SIG-M5 (cell line): ENCODE data around the gene TMEM169.

Experiments
- DNase-seq: peaks from one replicate; lab custom pipeline; 2025; lab: John Stamatoyannopoulos, UW

Gene TMEM169, protein sequence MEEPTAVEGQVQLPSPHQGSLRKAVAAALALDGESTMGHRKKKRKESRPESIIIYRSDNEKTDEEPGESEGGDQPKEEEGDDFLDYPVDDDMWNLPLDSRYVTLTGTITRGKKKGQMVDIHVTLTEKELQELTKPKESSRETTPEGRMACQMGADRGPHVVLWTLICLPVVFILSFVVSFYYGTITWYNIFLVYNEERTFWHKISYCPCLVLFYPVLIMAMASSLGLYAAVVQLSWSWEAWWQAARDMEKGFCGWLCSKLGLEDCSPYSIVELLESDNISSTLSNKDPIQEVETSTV

GRCh38 chr2:216081487-216082116 is at the start of gene TMEM169, which contains the start of gene PECR:
Gene TMEM169 (plus strand): TSS chr2:216081919. CDS start chr2:216095964, 14,045 bp downstream.
Gene PECR (minus strand): TSS chr2:216081809. CDS start chr2:216081741, 68 bp downstream.
- DNase-seq: no peak

GRCh38 chr2:216031960-216032689 is 49.6 kb upstream of the TMEM169 start:
- no peak for DNase-seq

- DNase-seq: no peak
These were observed 48.3 kb upstream of the TMEM169 start for GRCh38 chr2:216033403-216033802.

DNA sequence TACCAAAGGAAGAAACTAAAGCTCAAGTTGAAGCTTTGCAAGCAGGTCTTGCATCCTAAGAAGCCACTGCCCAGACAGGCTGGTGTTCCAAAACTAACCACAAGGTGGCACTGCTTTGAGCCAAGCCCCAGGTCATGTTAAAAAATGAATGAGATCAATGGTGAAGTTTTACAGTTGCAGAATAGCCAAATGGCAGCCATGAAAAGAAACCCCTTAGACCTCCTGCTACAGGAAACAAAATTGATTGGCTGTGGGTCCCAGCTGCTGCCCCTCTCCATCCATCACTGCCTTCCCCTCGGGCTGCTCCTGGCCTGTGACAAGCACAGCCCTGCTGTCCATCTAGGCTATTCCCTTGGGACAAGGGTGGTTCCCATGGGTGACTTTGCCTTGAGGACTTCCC is 47.7 kb upstream of the TMEM169 start:
- no peak for DNase-seq

GRCh38 chr2:216039918-216040317 is 41.8 kb upstream of the TMEM169 start:
- DNase-seq: no peak

GRCh38 chr2:216041438-216041837 is 40.3 kb upstream of the TMEM169 start:
- no peak for DNase-seq

GRCh38 chr2:216043949-216044348 is 37.8 kb upstream of the TMEM169 start:
- no peak for DNase-seq

DNA sequence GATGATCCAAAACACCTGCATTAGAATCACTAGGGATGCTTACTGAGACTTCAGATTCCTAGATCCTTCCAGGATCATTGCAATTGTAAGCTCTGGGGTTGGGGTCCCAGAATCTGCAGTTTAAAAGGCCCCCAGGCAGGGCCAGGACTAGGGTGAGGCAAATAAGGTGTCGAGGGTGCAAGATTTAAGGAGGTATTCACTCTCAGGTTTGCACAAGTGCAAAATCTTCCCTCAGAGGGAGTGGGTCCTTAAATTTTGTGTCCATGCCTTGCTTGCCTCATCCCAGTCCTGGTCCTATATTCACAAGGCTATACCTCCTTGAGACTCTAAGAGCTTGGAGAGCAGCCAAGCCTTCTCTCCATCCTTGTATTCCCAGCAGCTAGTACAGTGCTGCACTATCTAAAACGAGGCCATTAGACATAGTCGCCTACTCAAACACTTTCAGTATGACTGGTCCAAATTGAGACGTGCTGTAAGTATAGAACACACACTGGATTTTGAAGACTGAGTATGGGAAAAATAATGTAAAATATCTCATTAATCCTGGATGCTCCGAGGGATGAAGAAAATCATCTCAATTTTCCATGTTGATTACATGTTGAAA is 36.7 kb upstream of the TMEM169 start:
- no peak for DNase-seq

GRCh38 chr2:216047397-216047796 is 34.3 kb upstream of the TMEM169 start:
- DNase-seq: no peak

DNA sequence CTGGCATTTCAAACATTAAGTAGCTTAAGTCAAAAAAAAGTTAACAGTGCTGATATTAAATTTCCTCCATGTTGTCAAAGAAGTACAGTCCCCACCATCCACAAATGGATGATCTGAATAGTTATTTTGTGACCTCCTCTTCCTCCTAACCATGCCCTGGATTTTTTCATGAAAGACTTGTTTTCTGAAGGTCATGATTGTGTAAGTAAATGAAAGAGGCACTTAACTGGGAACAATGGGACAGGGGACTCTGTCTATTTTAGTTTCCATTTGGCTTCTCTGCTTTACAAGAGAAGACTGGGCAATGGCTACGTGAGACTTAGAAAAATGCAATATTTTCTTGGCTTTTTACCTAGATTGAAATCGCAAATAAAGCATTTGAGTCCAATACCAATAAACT is 32.3 kb upstream of the TMEM169 start:
- DNase-seq: no peak

- DNase-seq: no peak
These were observed 30.4 kb upstream of the TMEM169 start for GRCh38 chr2:216051350-216051749.

GRCh38 chr2:216052420-216052819 is 29.3 kb upstream of the TMEM169 start:
- DNase-seq: no peak

DNA sequence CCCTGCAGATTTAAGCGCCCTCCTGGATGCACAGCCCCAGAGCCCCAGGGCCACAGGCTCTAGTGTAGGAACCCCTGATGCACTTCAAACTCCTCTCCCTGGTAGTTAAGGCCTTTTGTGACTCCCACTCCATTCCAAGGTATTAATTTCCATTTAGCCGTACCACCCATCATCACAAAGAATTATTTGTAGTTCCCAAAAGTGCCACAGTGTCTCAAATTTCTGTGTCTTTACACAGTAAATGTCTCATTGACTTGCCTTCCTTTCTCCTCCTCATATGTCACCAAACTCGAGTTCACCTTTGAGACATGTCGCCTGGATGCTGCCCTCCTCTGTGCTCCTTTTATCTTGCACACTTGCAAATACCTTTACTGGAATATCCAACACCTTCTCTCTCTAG is 26.0 kb upstream of the TMEM169 start:
- no peak for DNase-seq

DNA sequence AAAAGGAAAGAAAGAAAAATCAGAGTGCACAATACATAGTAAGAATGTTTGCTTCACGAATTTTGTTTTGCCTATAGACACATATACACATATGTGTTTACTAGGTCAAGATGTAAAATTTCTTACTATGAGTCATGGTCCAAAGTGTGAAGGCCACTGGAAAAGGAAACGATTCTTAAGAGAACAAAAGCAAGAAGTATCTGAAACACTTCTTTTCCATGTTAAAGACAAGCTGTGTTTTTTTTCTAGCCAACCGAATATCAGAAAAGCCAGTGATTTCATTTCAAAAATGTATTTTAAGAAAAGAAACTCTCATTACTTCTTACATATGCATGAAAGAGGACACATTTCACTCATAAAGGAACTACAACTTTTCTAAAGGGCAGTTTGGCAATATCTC is 25.0 kb upstream of the TMEM169 start:
- DNase-seq: no peak

- DNase-seq: no peak
These were observed 24.0 kb upstream of the TMEM169 start for GRCh38 chr2:216057688-216058193.

GRCh38 chr2:216059233-216059834 is 22.4 kb upstream of the TMEM169 start:
- DNase-seq: no peak

- DNase-seq: no peak
These were observed 17.6 kb upstream of the TMEM169 start for GRCh38 chr2:216064014-216064630.

DNA sequence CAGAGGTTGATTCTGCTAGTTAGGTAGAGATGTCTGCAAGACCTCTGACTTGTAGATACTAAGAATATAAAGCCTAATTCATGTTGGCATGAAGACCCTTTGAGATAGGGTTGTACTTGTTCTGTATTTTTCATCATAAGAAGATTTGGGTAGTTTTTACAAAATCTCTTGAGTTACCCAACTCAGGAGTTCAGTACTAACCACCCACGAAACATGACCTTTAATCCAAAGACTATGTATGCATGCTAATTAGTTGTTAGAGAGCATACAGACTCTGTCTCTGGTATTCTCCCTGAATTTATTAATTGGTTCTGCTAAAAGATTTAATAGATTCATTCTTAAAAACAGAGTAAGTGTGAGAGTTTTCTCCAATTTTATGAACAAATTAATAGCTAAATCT is 17.1 kb upstream of the TMEM169 start:
- no peak for DNase-seq

- no peak for DNase-seq
These were observed 15.5 kb upstream of the TMEM169 start for GRCh38 chr2:216066230-216066629.

- DNase-seq: no peak
These were observed 12.7 kb upstream of the TMEM169 start for GRCh38 chr2:216069028-216069427.

GRCh38 chr2:216070195-216070594 is 11.5 kb upstream of the TMEM169 start:
- no peak for DNase-seq
